Suprapubic skin (tissue), 4 donors: ENCODE results near the gene TNFAIP8L3.
"Not testable (repeated sequence)": the region's sequence is repeated elsewhere in the genome, so short reads cannot be mapped to it uniquely, and the experiment has no call there.

Experiments
- POLR2A ChIP-seq, 2 donors: fragments of 450-650 bp; IDR thresholded peaks; one replicate each; pipeline ENCODE4 v1.6.1; 2017; ENCODE audit warnings: antibody characterized with exemption in 2 of 2, mild to moderate bottlenecking in 2 of 2, moderate library complexity in 2 of 2
- POLR2AphosphoS5 ChIP-seq, 3 donors: sonication (generic); formaldehyde crosslinking; IDR thresholded peaks; one replicate each; pipeline ENCODE4 v1.6.1; 2017; ENCODE audit warnings: antibody characterized with exemption in 3 of 3
- TF ChIP-seq, protein P1 (sequence below), 2 donors: fragments of 200-600 bp in 1 of 2; fragments of 450-650 bp in 1 of 2; sonication (generic) in 1 of 2; IDR thresholded peaks; one replicate each; pipeline ENCODE4 v1.5.1; 2016 to 2019; ENCODE audit warnings: antibody characterized with exemption in 2 of 2, mild to moderate bottlenecking in 1 of 2, moderate library complexity in 1 of 2

- TF ChIP-seq POLR2AphosphoS5, POLR2A (IDR thresholded peaks at IDR 0.05): not testable (repeated sequence)
- TF ChIP-seq, protein P1, sequence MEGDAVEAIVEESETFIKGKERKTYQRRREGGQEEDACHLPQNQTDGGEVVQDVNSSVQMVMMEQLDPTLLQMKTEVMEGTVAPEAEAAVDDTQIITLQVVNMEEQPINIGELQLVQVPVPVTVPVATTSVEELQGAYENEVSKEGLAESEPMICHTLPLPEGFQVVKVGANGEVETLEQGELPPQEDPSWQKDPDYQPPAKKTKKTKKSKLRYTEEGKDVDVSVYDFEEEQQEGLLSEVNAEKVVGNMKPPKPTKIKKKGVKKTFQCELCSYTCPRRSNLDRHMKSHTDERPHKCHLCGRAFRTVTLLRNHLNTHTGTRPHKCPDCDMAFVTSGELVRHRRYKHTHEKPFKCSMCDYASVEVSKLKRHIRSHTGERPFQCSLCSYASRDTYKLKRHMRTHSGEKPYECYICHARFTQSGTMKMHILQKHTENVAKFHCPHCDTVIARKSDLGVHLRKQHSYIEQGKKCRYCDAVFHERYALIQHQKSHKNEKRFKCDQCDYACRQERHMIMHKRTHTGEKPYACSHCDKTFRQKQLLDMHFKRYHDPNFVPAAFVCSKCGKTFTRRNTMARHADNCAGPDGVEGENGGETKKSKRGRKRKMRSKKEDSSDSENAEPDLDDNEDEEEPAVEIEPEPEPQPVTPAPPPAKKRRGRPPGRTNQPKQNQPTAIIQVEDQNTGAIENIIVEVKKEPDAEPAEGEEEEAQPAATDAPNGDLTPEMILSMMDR (IDR thresholded peaks at IDR 0.05): not testable (repeated sequence)
These were observed 57.2 kb downstream of the TNFAIP8L3 start for GRCh38 chr15:51037474-51037873.
